COLO668 (cell line): ENCODE data around the gene MERTK.
A peak's percentile ranks its signal among the peaks of the same experiment; 100 is the strongest.
"Not testable (repeated sequence)": the region's sequence is repeated elsewhere in the genome, so short reads cannot be mapped to it uniquely, and the experiment has no call there.

Experiments
- DNase-seq: peaks from one replicate; lab custom pipeline; 2025; ENCODE audit not compliant: unreplicated experiment; lab: John Stamatoyannopoulos, UW

Gene MERTK

DNA sequence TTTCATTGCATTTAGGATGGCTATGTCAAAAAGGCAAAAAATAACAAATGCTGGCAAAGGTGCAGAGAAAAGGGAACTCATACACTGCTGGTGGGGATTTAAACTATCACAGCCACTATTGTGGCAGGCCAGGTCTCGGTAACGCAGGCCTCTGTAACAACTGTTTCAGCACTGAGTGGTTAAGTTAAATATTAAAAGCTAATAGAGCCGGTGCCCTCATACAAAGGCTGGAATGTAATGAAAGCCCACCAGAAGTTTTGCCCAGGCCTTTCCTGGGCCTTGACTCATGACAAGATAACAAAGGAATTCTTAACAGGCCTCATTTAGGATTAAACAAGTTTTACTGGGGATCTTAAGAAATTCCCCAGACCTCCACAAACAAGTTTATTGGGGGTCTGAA is 10.7 kb downstream of the MERTK start:
- DNase-seq = no peak

- not testable (repeated sequence) for DNase-seq
These were observed 11.6 kb downstream of the MERTK start for GRCh38 chr2:111909997-111910396.

DNA sequence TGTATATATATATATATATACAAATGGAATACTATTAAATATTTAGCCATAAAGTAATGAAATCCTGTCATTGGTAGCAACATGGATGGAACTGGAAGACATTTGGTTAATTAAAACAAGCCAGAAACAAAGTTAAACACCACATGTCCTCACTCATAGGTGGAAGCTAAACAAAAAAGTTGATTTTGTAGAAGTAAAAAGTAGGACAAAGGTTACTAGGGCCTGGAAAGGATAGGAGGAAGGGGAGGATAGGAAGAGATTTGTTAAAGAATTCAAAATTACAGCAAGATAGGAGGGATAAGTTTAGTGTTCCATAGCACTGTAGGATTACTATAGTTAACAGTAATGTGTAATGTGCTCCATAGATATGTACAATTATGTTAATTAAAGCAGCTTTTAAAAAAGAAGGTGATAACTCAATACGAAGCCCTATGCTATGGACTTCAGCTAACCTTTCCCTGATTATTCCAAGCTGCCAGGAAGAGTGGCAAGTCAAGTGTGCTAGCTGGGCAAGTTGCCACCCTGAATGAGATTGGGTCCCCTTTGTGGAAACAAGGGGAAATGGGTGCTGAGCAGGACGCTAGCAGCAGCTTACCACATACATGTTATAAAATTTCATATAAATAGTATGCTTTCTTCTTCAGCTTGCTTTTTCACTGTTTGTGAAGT is 12.3 kb downstream of the MERTK start:
- no peak for DNase-seq

DNA sequence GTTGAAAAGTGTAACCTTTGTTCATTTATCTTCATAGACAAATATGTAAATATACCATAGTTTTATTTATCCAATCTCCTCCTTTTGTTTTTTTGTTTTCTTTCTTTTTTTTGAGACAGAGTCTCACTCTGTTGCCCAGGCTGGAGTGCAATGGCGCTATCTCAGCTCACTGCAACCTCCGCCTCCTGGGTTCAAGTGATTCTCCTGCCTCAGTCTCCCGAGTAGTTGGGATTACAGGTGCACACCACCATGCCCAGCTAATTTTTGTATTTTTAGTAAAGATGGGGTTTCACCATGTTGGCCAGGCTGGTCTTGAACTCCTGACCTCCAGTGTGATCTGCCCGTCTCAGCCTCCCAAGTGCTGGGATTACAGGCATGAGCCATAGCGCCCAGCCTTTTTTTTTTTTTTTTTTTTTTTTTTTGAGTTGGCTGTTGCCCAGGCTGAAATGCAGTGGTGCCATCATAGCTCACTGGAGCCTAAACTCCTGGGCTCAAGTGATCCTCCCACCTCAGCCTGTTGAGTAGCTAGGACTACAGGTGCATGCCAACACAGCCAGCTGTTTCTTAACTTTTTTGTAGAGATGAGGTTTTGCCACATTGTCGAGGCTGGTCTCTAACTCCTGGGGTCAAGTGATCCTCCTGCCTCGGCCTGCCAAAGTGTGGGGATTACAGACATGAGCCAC is 13.0 kb downstream of the MERTK start:
- not testable (repeated sequence) for DNase-seq

DNA sequence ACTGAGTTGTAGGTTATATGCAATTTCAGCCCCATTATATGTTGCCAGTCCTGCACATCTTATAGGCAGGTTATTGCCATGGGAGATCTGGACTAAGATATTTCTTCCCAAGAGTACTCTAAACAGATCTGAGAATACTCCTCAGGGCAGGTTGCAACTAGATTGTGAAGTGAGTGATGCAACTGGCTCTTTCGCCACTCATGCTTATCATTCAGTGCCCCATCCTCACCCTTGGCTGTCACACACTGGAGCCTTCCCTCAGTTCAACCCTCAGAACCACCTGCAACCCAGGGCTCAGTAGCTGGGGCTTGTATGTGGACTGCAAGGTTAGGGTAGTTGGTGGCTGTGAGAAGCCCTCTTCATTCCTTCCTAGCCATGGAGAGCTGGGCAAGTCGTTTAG is 14.1 kb downstream of the MERTK start:
- no peak for DNase-seq

DNA sequence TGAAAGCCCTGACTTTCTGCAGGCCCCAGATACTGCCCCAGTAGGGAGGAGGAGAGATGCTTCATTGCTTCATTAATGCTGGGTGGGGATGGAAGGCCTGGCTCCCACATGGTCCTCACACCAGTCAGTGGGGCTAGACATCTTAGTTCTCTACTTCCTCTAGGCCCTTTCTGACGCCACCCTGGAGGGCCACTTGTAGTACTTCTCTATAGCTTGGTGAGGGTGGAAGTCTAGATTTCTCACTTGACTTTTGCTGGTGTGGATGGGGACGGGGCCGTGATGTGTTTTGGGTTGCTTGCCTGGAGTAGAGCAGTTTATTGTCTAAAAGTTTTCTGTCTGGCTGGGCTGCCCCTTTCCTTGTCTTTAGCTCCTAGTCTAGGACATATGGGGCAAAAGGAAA is 18.7 kb downstream of the MERTK start:
- no peak for DNase-seq

DNA sequence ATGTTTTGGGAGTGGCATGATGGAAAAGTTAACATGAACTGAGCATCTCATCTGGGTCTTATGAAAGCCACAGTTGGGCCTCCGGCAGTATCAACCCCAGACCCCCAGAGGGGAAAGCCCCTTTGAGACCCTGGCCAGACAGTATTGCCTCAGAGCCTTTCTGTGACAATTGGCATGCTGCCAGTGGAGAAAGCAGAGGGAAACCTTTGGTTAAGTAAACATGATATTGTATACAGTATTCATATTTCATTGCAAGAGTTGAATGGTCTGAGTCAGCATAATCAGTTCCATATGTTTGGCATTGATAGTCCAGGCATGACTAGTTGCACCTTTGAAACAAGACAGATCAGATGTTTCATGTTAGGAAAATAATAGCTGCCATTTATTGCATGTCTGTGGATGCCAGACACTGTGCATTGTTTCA is 20.0 kb downstream of the MERTK start:
- DNase-seq = peak; percentile 46

- DNase-seq = no peak
These were observed 21.0 kb downstream of the MERTK start for GRCh38 chr2:111919365-111919764.

DNA sequence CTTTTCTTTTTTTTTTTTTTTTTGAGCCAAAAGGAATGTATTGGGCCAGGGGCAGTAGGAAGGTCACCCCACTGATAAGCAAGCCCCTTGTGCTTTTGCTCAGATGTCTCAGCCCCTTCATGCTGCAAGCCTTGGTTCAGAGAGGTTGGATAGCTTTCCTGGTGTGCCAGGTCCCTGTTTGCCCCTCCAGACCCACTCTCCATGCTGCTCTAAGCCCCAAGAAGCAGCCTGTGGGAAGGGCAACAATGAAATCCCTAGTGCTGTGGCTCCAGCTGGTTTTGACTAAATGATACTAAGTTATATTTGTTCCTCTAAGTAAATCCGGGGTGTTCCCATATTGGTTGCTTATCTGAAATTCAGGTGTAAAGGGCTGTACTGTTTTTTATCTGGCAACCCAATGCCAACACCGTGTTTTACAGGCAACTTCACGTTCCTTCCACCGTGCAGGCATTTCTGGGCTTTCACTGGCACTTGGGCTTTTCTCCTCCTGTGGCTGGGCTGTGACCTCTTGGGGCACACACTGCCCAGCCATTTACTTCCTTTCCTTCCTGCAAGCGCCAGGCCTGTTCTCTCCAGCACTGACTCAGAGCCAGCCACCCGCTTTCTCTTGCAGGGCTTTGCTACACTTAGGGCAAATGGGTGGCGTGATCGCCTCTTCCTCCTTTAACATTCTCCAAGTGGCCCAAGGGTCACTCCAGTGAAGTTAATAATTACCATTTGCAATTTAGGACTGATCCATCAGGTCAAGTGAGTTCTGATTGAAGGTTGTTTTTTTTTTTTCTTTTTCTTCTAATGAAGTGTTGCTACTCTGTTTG is 21.6 kb downstream of the MERTK start:
- DNase-seq = no peak

DNA sequence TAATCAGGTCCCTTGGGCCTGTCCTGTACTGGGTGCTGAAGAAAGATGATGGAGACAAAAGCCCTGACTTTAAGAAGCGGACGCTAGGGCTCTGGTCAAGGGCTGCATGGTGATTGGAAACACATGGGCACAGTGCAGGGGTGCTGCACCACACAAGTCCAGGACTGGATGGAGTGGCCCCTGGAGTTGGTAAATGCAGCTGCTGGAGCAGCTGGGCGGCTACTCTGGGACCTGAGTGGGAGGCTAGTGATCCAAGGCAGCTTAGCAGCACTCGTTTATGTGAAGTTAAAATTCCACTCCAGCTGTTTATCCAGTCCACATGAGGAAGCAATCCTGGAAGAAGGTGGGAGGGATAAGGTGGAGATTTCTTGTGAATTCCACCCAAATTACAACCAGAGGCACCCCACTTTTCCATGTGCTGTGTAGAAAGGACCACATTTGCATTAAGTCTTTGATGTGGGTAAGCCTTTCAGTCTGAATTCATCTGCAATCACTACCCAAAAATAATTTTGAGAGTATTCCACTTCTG is 24.9 kb downstream of the MERTK start:
- no peak for DNase-seq

DNA sequence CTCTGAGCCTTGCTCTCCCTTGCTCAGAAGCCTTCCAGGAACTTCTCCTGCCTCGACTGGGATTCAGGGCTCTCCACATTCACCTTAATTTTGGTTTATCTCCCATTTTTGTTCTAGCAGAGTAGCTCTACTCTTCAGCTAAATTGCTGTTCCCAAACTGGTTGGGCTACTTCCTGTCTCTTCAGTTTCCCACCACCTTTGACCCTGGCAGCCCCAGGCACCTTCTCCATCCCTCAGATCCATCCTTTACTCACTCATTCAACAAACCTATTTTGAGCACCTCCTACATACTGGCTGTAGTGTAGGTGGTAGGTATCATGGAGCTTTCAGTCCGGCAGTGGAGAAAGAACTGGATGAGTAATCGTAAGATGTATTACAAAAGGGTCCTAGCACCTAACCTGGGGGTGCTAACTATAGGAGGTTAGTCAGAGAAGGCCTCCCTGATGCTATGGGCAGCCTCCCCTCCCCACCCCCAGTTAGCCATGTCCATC is 26.3 kb downstream of the MERTK start:
- no peak for DNase-seq

DNA sequence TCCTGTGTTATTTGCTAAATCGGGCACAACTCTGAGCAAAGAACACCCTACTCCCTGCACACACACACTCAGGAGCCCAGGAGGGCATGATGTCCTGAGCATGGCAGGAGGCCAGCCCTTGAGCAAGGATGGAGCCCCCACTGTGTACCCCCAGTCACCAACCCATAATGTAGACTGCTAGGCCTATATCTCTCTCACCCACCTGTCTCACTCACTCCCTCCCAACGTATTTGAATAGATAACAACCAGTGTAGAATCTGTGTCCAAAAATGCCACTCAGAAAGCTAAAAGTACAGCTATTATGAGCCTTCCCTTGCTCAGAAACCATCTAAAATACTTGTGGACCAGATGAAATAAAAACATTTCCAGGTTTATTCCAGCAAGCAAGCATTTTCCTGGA is 29.3 kb downstream of the MERTK start:
- DNase-seq = no peak

DNA sequence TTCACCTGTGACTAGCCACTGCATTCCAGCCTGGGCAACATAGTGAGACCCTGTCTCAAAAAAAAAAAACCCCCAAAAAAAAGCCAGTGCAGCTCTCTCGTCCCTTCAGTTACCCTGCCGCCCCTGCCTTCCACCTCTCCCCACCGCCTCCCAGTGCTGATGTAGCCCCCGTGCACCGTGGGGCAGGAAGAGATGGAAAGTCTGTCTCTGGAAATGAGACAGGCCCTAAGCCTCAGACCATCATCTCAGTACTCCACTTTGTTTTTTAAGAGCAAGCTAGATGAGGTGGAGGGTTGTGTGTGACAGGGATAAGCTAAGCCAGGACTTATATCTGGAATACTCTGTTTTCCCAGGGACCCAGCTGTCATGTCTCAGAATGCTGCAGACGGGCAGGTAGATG is 32.0 kb downstream of the MERTK start:
- DNase-seq = no peak

GRCh38 chr2:111930875-111931274 is 32.5 kb downstream of the MERTK start:
- no peak for DNase-seq

DNA sequence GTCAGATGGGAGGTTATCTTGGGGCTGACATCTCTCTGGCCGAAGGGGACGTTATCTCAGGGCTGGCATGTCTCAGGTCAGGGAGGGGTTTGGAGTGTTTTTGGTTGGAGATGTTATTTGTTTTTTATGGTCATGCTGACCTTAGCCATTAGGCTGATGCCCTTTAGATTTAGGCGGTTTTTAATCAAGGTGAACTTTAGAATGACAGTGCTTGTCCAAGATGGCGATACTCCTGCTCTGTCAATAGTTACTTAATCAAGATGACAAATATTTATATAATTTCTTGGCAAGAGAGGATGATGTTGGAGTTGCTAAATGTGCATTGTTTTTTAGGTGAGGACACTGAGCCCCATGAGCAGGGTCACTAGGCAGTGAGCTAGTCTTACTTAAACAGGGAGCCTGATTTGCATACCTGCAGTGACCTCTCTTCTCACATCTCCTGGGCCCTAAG is 34.5 kb downstream of the MERTK start:
- DNase-seq = no peak

GRCh38 chr2:111933900-111934299 is 35.5 kb downstream of the MERTK start:
- DNase-seq = not testable (repeated sequence)

DNA sequence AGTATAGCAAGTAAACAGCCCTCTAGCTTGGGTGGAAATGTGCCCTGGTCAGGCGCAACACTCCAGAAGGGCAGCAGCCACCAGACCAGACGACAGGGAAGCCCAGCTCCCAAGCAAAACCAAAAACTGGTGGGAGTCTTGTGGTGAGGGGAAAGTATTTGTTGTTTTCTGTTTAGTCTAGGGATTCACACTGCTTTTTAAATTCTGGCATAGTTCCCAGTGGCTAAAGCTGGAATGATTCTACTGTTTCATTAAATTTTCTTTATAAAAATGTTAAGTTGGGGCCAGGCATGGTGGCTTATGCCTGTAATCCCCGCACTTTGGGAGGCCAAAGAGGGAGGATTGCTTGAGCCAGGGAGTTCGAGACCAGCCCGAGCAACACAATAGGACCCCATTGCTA is 38.5 kb downstream of the MERTK start:
- DNase-seq = no peak

GRCh38 chr2:111938392-111938791 is 40.0 kb downstream of the MERTK start:
- no peak for DNase-seq

- DNase-seq = no peak
These were observed 42.2 kb downstream of the MERTK start for GRCh38 chr2:111940333-111941196.

DNA sequence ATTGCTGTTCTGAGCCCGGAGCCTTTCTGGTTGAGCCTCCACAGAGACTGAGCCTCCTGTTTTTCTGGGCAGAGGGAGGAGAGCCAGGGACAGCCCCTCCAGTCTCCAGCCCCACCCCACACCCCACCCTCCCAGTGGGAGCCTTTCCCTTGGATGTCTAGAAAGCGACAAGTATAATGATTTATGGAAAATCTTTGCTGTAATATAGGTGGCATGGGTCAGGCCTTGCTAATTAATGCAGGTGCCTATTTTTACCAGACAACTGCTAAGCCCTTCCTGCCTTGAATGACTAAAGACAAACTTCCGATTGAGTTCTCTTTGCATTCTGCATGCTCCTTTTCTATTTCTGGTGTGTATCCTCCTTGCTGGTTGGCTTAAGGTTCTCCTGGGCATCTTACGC is 43.1 kb downstream of the MERTK start:
- no peak for DNase-seq
